K562 (cell line): ENCODE results near the gene SZT2. TPM values are rescaled to one million over a fixed set of nuclear protein-coding genes. Genes with fewer than 3 reads are reported as not detected.

Experiments
- ATAC-seq: fragments of 200-7000 bp; cut with Tn5 transposase; 3 replicates; pipeline ENCODE4 v1.9.1; 2020; ENCODE audit warnings: moderate library complexity
- BruUV-seq: library from RNA; stranded (reverse); fragments of 400-500 nt; replicated peaks from 2 replicates; lab custom pipeline; 2021; lab: Mats Ljungman, UMichigan
- CTCF ChIA-PET: fragments of 300-600 bp; formaldehyde crosslinking; extraction: SDS; loops from one replicate; lab custom pipeline; 2021; ENCODE audit warnings: low intra/inter-chr PET ratio; lab: Yijun Ruan, JAX
- POLR2A ChIA-PET: fragments of 300-600, 350-650 bp; sonication (Branson Sonifier 250); formaldehyde crosslinking; extraction: SDS; loops from one replicate; lab custom pipeline; 2021; ENCODE audit warnings: antibody characterized with exemption, inconsistent platforms; lab: Yijun Ruan, JAX
- DNase-seq, 4 experiments: peaks; one replicate each; pipeline versions ENCODE4 v3.0.0 to v3.0.0-alpha.2; 2011 to 2018; ENCODE audit warnings: low spot score in 3 of 4, mixed read lengths in 3 of 4; ENCODE audit errors: extremely low read depth in 1 of 4
- FAIRE-seq: peaks from 2 replicates; lab custom pipeline; 2011; peaks lifted over from hg19 to GRCh38; lab: Jason Lieb, UNC
- H2AFZ ChIP-seq: 2 replicates; pipeline ENCODE4 v1.6.0; 2011; ENCODE audit warnings: low read depth, low read length, control low read depth, inconsistent platforms
- H3K27ac ChIP-seq: fragments of 200-600 bp; 3 replicates; pipeline ENCODE4 v1.8.0; 2011; ENCODE audit warnings: low read depth, mild to moderate bottlenecking, control low read depth, inconsistent platforms, low read length, moderate library complexity, mixed read lengths; ENCODE audit errors: extremely low read depth
- H3K27me3 ChIP-seq, 2 experiments: fragments of 300-600 bp in 1 of 2; 2 replicates in 1 of 2; 3 replicates in 1 of 2; pipeline versions ENCODE4 v1.6.0 to v1.8.0; 2011; ENCODE audit warnings: inconsistent platforms in 2 of 2, low read length in 2 of 2, mild to moderate bottlenecking in 1 of 2, mixed read lengths in 1 of 2, moderate library complexity in 1 of 2; ENCODE audit not compliant: control insufficient read depth in 2 of 2, insufficient read depth in 2 of 2
- H3K36me3 ChIP-seq: fragments of 300-600 bp; 3 replicates; pipeline ENCODE4 v1.8.0; 2011; ENCODE audit warnings: mild to moderate bottlenecking, low read length, inconsistent platforms; ENCODE audit not compliant: control insufficient read depth, insufficient read depth
- H3K4me1 ChIP-seq, 2 experiments: fragments of 200-600 bp in 1 of 2; replicated peaks in 1 of 2; 2 replicates in 1 of 2; 3 replicates in 1 of 2; pipeline versions ENCODE4 v1.5.1 to v1.8.0; 2011; ENCODE audit warnings: inconsistent platforms in 2 of 2, low read length in 2 of 2, mild to moderate bottlenecking in 1 of 2, mixed read lengths in 1 of 2, moderate library complexity in 1 of 2; ENCODE audit not compliant: control insufficient read depth in 2 of 2, insufficient read depth in 2 of 2
- H3K4me2 ChIP-seq: 2 replicates; pipeline ENCODE4 v1.6.1; 2011; ENCODE audit warnings: low read length, control low read depth, inconsistent platforms, mixed read lengths; ENCODE audit not compliant: insufficient read depth
- H3K4me3 ChIP-seq: fragments of 200-600 bp; sonication (generic), shearing (Covaris generic); 2 replicates; pipeline ENCODE4 v1.5.1; 2016; ENCODE audit warnings: control low read depth, inconsistent platforms
- H3K79me2 ChIP-seq: fragments of 200-600 bp; 3 replicates; pipeline ENCODE4 v1.8.0; 2011; ENCODE audit warnings: low read length, inconsistent platforms; ENCODE audit not compliant: control insufficient read depth, insufficient read depth
- H3K9ac ChIP-seq, 2 experiments: 2 replicates each; pipeline versions ENCODE4 v1.6.0 to v1.6.1; 2011; ENCODE audit warnings: low read depth in 2 of 2, low read length in 2 of 2, control low read depth in 1 of 2, inconsistent platforms in 1 of 2, mild to moderate bottlenecking in 1 of 2, mixed read lengths in 1 of 2; ENCODE audit not compliant: insufficient read depth in 1 of 2
- H3K9me1 ChIP-seq: one replicate; pipeline ENCODE4 v1.6.0; 2011; ENCODE audit warnings: inconsistent platforms, mild to moderate bottlenecking, low read length, moderate library complexity; ENCODE audit not compliant: control insufficient read depth, insufficient read depth
- H3K9me3 ChIP-seq: replicated peaks from 2 replicates; pipeline ENCODE4 v1.5.1; 2011; ENCODE audit warnings: low read depth, low read length, inconsistent platforms; ENCODE audit not compliant: control insufficient read depth, insufficient read depth
- H4K20me1 ChIP-seq: replicated peaks from 2 replicates; pipeline ENCODE4 v1.6.1; 2011; ENCODE audit warnings: low read length, inconsistent platforms, mixed read lengths; ENCODE audit not compliant: control insufficient read depth, insufficient read depth
- CREM ChIP-seq: IDR thresholded peaks from 2 replicates; pipeline ENCODE4 v1.6.1; 2014; ENCODE audit warnings: antibody characterized with exemption, low read depth
- CXXC5 ChIP-seq: fragments of 250-450 bp; sonication (Bioruptor Pico); IDR thresholded peaks from 2 replicates; pipeline ENCODE4 v1.8.0; 2022; ENCODE audit warnings: inconsistent platforms, mild to moderate bottlenecking, moderate library complexity
- NCOA1 ChIP-seq: fragments of 450-650 bp; IDR thresholded peaks from 2 replicates; pipeline ENCODE4 v1.6.1; 2016; ENCODE audit warnings: low read depth
- NFE2L1 ChIP-seq: fragments of 450-650 bp; IDR thresholded peaks from 2 replicates; pipeline ENCODE4 v1.6.1; 2016; ENCODE audit warnings: missing genetic modification characterization, low read depth, mild to moderate bottlenecking, missing compliant biosample characterization, moderate library complexity, borderline replicate concordance
- NRF1 ChIP-seq, 2 experiments: fragments of 450-650 bp; IDR thresholded peaks in 1 of 2; conservative IDR thresholded peaks in 1 of 2; 2 replicates each; pipeline ENCODE4 v1.6.1; 2014; ENCODE audit warnings: mild to moderate bottlenecking in 2 of 2
- SRF ChIP-seq, 2 experiments: fragments of 250-450, 450-650 bp in 1 of 2; sonication (Bioruptor Pico) in 1 of 2; sonication (generic) in 1 of 2; formaldehyde crosslinking; IDR thresholded peaks; 2 replicates each; pipeline versions ENCODE4 v1.5.0 to v1.5.1; 2020 to 2022; ENCODE audit warnings: mild to moderate bottlenecking in 1 of 2, missing genetic modification reagents in 1 of 2
- ZBTB1 ChIP-seq: sonication (generic); formaldehyde crosslinking; IDR thresholded peaks from 2 replicates; pipeline ENCODE4 v1.8.1; 2023; ENCODE audit warnings: missing genetic modification reagents, low read depth, mild to moderate bottlenecking, borderline replicate concordance
- WGBS: fragments of 100-300 bp; shearing (Covaris generic); methylation state at CpG from one replicate; pipeline ENCODE4 v1.1.6; 2016; ENCODE audit warnings: low coverage, mixed read lengths; ENCODE audit not compliant: insufficient coverage; ENCODE audit errors: missing lambda C conversion rate; 5-methylcytosine and 5-hydroxymethylcytosine counted together
- in situ Hi-C: fragments of 300-500 bp; cut with MboI; formaldehyde crosslinking; loops from 4 replicates; pipeline ENCODE4 v1.15.0; 2018; ENCODE audit warnings: inconsistent platforms, mixed read lengths
- intact Hi-C: fragments of 100-400 bp; cut with micrococcal nuclease; formaldehyde crosslinking; loops from 2 replicates; pipeline ENCODE4 v1.14.2; 2022
- polyA plus RNA-seq, 8 experiments: library from polyadenylated mRNA; depleted of rRNA in 4 of 8; stranded (reverse) in 5 of 8; unstranded in 3 of 8; fragments of >200 nt; fragmentation: Nextera tagmentation in 2 of 8; fragmentation: Illumina TruSeq in 1 of 8; extraction: Ambion mirVana in 2 of 8; extraction: Trizol in 1 of 8; gene quantifications; 2 replicates each; pipeline versions ENCODE4 v1.2.1 to v1.2.3, GENCODE V29; 2011 to 2014; ENCODE audit warnings: inconsistent platforms in 1 of 8, missing spikeins in 1 of 8
- total RNA-seq, 7 experiments: library from RNA; depleted of rRNA in 6 of 7; stranded (reverse); fragments of >200 nt in 6 of 7; fragmentation: Illumina TruSeq in 2 of 7; extraction: Trizol in 2 of 7; gene quantifications; 2 replicates each; pipeline versions ENCODE4 v1.2.1 to v1.2.3, GENCODE V29; 2011 to 2021; ENCODE audit warnings: low replicate concordance in 1 of 7
- TF ChIP-seq, protein P1 (sequence below): sonication (generic); formaldehyde crosslinking; IDR thresholded peaks from 2 replicates; pipeline ENCODE4 v1.8.0; 2022; ENCODE audit warnings: mild to moderate bottlenecking, low read depth, missing genetic modification reagents
- TF ChIP-seq, protein P2 (sequence below), 3 experiments: fragments of 200-800 bp in 1 of 3; fragments of 250-450 bp in 1 of 3; fragments of 450-650 bp in 1 of 3; sonication (Bioruptor Pico) in 1 of 3; sonication (Bioruptor generic) in 1 of 3; formaldehyde crosslinking in 1 of 3; IDR thresholded peaks; 2 replicates each; pipeline versions ENCODE4 v1.6.1 to v1.8.0; 2016 to 2022; ENCODE audit warnings: mild to moderate bottlenecking in 2 of 3, missing genetic modification characterization in 2 of 3, missing compliant biosample characterization in 1 of 3, moderate library complexity in 1 of 3

Gene SZT2
- total and polyA plus RNA-seq, 9 of the 15 experiments (the other 6 are each of a cell fraction or from before 2014, with no cell fraction given), result 0.88 to 31.0 (median 12.8) TPM

DNA sequence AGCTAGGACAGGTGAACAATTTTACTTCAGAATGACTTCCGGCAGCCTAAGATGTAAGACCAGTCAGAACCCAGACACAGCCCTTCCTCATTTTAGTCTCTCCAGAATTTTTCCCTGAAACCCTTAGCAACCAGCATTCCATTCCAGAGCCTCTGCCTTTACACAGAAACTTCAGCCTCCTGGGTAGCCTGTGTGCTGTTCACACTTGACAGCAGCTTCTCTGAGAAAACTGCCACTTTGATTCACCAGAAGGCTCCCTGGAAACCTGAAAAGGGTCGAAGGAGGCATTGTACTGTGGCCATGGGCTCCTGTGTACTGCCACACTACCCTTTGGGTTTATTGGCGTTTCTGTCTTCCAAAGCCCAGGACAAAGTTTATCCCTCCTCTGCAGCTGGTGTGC, 46.7 kb downstream of the SZT2 start:
- intact Hi-C loops, result no loop called here
- Histone ChIP-seq H4K20me1 (no peaks in the 10 kb centered on the region), H3K4me3 (no peak overlapping the region), H3K9ac (no peak overlapping the region), H3K4me1 (no peaks in the 10 kb centered on the region), H3K4me2 (no peak overlapping the region), H3K9me3 (no peaks in the 10 kb centered on the region), H3K79me2 (no peaks in the 10 kb centered on the region), H3K9me1 (no peaks in the 10 kb centered on the region), H3K36me3 (peaks cover 43% of the 10 kb centered on the region; the same call in 2 of the 3 replicates), H3K27me3 (no peaks in the 10 kb centered on the region), H2AFZ (no peak overlapping the region), H3K27ac (no peak overlapping the region)
- ChIA-PET POLR2A (no interaction called here), CTCF (no interaction called here)
- no peak for ATAC-seq
- no TSS peak for BruUV-seq
- in situ Hi-C loops, result no loop called here
- no peak for FAIRE-seq
- WGBS, result 41% methylated on average over 3 of the region's 3 CpGs
- TF ChIP-seq CREM (no peak), NCOA1 (no peak), NFE2L1 (no peak), SRF (CRISPR knock-in tag; IDR thresholded peaks at IDR 0.05) (no peak), CXXC5 (CRISPR knock-in tag) (no peak), ZBTB1 (CRISPR knock-in tag) (no peak), NRF1 (conservative IDR thresholded peaks at IDR 0.05 in 1 of 2, IDR thresholded peaks at IDR 0.05 in 1 of 2) (no peak)
- TF ChIP-seq, protein P1, sequence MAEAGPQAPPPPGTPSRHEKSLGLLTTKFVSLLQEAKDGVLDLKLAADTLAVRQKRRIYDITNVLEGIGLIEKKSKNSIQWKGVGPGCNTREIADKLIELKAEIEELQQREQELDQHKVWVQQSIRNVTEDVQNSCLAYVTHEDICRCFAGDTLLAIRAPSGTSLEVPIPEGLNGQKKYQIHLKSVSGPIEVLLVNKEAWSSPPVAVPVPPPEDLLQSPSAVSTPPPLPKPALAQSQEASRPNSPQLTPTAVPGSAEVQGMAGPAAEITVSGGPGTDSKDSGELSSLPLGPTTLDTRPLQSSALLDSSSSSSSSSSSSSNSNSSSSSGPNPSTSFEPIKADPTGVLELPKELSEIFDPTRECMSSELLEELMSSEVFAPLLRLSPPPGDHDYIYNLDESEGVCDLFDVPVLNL (CRISPR knock-in tag), result no peak
- TF ChIP-seq, protein P2, sequence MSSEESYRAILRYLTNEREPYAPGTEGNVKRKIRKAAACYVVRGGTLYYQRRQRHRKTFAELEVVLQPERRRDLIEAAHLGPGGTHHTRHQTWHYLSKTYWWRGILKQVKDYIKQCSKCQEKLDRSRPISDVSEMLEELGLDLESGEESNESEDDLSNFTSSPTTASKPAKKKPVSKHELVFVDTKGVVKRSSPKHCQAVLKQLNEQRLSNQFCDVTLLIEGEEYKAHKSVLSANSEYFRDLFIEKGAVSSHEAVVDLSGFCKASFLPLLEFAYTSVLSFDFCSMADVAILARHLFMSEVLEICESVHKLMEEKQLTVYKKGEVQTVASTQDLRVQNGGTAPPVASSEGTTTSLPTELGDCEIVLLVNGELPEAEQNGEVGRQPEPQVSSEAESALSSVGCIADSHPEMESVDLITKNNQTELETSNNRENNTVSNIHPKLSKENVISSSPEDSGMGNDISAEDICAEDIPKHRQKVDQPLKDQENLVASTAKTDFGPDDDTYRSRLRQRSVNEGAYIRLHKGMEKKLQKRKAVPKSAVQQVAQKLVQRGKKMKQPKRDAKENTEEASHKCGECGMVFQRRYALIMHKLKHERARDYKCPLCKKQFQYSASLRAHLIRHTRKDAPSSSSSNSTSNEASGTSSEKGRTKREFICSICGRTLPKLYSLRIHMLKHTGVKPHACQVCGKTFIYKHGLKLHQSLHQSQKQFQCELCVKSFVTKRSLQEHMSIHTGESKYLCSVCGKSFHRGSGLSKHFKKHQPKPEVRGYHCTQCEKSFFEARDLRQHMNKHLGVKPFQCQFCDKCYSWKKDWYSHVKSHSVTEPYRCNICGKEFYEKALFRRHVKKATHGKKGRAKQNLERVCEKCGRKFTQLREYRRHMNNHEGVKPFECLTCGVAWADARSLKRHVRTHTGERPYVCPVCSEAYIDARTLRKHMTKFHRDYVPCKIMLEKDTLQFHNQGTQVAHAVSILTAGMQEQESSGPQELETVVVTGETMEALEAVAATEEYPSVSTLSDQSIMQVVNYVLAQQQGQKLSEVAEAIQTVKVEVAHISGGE (CRISPR knock-in tag; IDR thresholded peaks at IDR 0.05), result no peak
- DNase-seq, result no peak
